Testis (tissue), 2 donors: ENCODE results near the gene MYH9.

Experiments
- CTCF ChIP-seq, 3 experiments: fragments of 450-650 bp in 2 of 3; fragments of 200-600 bp in 1 of 3; sonication (generic) in 1 of 3; IDR thresholded peaks; one replicate each; pipeline ENCODE4 v1.5.1; 2016 to 2019; ENCODE audit warnings: antibody characterized with exemption in 3 of 3, mild to moderate bottlenecking in 2 of 3, moderate library complexity in 1 of 3
- POLR2A ChIP-seq: fragments of 450-650 bp; IDR thresholded peaks from one replicate; pipeline ENCODE4 v1.6.1; 2017; ENCODE audit warnings: antibody characterized with exemption, mild to moderate bottlenecking, moderate library complexity

GRCh38 chr22:36399472-36399778 is 11.7 kb upstream of the MYH9 start:
- no peak for TF ChIP-seq POLR2A
- no peak for TF ChIP-seq CTCF (IDR thresholded peaks at IDR 0.05)
